H9 (cell line): ENCODE results near the gene LYRM1. TPM values are rescaled to one million over a fixed set of nuclear protein-coding genes. Genes with fewer than 3 reads are reported as not detected.

Experiments used
- DNase-seq: peaks from one replicate; pipeline ENCODE4 v3.0.0-alpha.2; 2017
- H2AFZ ChIP-seq: one replicate; pipeline ENCODE4 v1.6.1; 2013; ENCODE audit warnings: mild to moderate bottlenecking, low read length, control low read depth, moderate library complexity
- H2AK5ac ChIP-seq: 2 replicates; pipeline ENCODE4 v1.6.1; 2013; ENCODE audit warnings: low read length, control low read depth, mixed read lengths; ENCODE audit not compliant: insufficient read length
- H2BK120ac ChIP-seq: one replicate; pipeline ENCODE4 v1.6.1; 2013; ENCODE audit warnings: low read depth, mild to moderate bottlenecking, low read length, control low read depth, inconsistent platforms; ENCODE audit not compliant: poor library complexity, severe bottlenecking
- H2BK12ac ChIP-seq: 2 replicates; pipeline ENCODE4 v1.6.1; 2013; ENCODE audit warnings: low read length, control low read depth, mixed read lengths, low read depth; ENCODE audit not compliant: insufficient read length
- H2BK15ac ChIP-seq: 2 replicates; pipeline ENCODE4 v1.6.1; 2013; ENCODE audit warnings: low read depth, low read length, control low read depth
- H2BK20ac ChIP-seq: one replicate; pipeline ENCODE4 v1.6.1; 2013; ENCODE audit warnings: low read depth, mild to moderate bottlenecking, low read length, control low read depth, inconsistent platforms; ENCODE audit not compliant: poor library complexity, severe bottlenecking
- H2BK5ac ChIP-seq: 2 replicates; pipeline ENCODE4 v1.6.1; 2013; ENCODE audit warnings: low read length, control low read depth, mixed read lengths; ENCODE audit not compliant: insufficient read length
- H3K14ac ChIP-seq: 2 replicates; pipeline ENCODE4 v1.6.1; 2013; ENCODE audit warnings: low read length, control low read depth; ENCODE audit not compliant: insufficient read depth
- H3K18ac ChIP-seq: 2 replicates; pipeline ENCODE4 v1.6.1; 2013; ENCODE audit warnings: low read depth, mild to moderate bottlenecking, mixed read lengths, low read length, control low read depth; ENCODE audit not compliant: insufficient read length
- H3K23ac ChIP-seq: 2 replicates; pipeline ENCODE4 v1.6.1; 2013; ENCODE audit warnings: low read length, control low read depth, mixed read lengths, low read depth; ENCODE audit not compliant: insufficient read length
- H3K23me2 ChIP-seq: 2 replicates; pipeline ENCODE4 v1.6.1; 2013; ENCODE audit warnings: low read depth, mild to moderate bottlenecking, mixed read lengths, low read length, control low read depth; ENCODE audit not compliant: insufficient read length, poor library complexity, severe bottlenecking
- H3K27ac ChIP-seq: 2 replicates; pipeline ENCODE4 v1.5.1; 2013; ENCODE audit warnings: low read length, control low read depth, mixed read lengths, low read depth; ENCODE audit not compliant: insufficient read length
- H3K27me3 ChIP-seq: 2 replicates; pipeline ENCODE4 v1.6.1; 2013; ENCODE audit warnings: low read length, control low read depth, inconsistent platforms; ENCODE audit not compliant: insufficient read depth
- H3K4ac ChIP-seq: 2 replicates; pipeline ENCODE4 v1.6.1; 2013; ENCODE audit warnings: low read depth, mild to moderate bottlenecking, control low read depth, inconsistent platforms, low read length, moderate library complexity
- H3K4me1 ChIP-seq: 2 replicates; pipeline ENCODE4 v1.6.1; 2013; ENCODE audit warnings: low read length, control low read depth, inconsistent platforms; ENCODE audit not compliant: insufficient read depth
- H3K4me2 ChIP-seq: 2 replicates; pipeline ENCODE4 v1.6.1; 2013; ENCODE audit warnings: low read length, control low read depth, mixed read lengths; ENCODE audit not compliant: insufficient read length, insufficient read depth
- H3K56ac ChIP-seq: 2 replicates; pipeline ENCODE4 v1.6.1; 2013; ENCODE audit warnings: low read depth, mild to moderate bottlenecking, mixed read lengths, low read length, control low read depth; ENCODE audit not compliant: insufficient read length
- H3K79me1 ChIP-seq: 2 replicates; pipeline ENCODE4 v1.6.1; 2013; ENCODE audit warnings: low read depth, mild to moderate bottlenecking, moderate library complexity, low read length, control low read depth, inconsistent platforms; ENCODE audit not compliant: insufficient read depth, poor library complexity, severe bottlenecking
- H3K79me2 ChIP-seq: 2 replicates; pipeline ENCODE4 v1.6.1; 2013; ENCODE audit warnings: low read length, control low read depth, inconsistent platforms; ENCODE audit not compliant: insufficient read depth
- H3K9ac ChIP-seq: 2 replicates; pipeline ENCODE4 v1.6.1; 2013; ENCODE audit warnings: low read length, control low read depth, mixed read lengths; ENCODE audit not compliant: insufficient read length; ENCODE audit errors: extremely low read depth
- H3K9me3 ChIP-seq: one replicate; pipeline ENCODE4 v1.6.1; 2013; ENCODE audit warnings: low read depth, low read length, inconsistent platforms; ENCODE audit not compliant: control insufficient read depth
- H3T11ph ChIP-seq: one replicate; pipeline ENCODE4 v1.6.1; 2013; ENCODE audit warnings: mild to moderate bottlenecking, low read length, control low read depth, inconsistent platforms
- H4K20me1 ChIP-seq: one replicate; pipeline ENCODE4 v1.6.1; 2013; ENCODE audit not compliant: control insufficient read depth, insufficient read length, insufficient read depth
- H4K5ac ChIP-seq: 2 replicates; pipeline ENCODE4 v1.6.1; 2013; ENCODE audit warnings: low read depth, mild to moderate bottlenecking, mixed read lengths, low read length, control low read depth; ENCODE audit not compliant: insufficient read length
- H4K8ac ChIP-seq: replicated peaks from 2 replicates; pipeline ENCODE4 v1.6.1; 2013; ENCODE audit warnings: low read length, control low read depth, mixed read lengths, low read depth; ENCODE audit not compliant: insufficient read length
- H4K91ac ChIP-seq: 2 replicates; pipeline ENCODE4 v1.6.1; 2013; ENCODE audit warnings: low read depth, mild to moderate bottlenecking, moderate library complexity, mixed read lengths, low read length, control low read depth; ENCODE audit not compliant: insufficient read length
- H3K27ac Mint-ChIP-seq, 3 experiments: 2 replicates in 2 of 3; 3 replicates in 1 of 3; pipeline ENCODE4 v1.8.0; 2020 to 2021; ENCODE audit warnings: mixed read lengths in 3 of 3, mild to moderate bottlenecking in 1 of 3, moderate library complexity in 1 of 3
- H3K27me3 Mint-ChIP-seq: 2 replicates; pipeline ENCODE4 v1.8.0; 2021; ENCODE audit warnings: low read depth, mild to moderate bottlenecking, moderate library complexity, mixed read lengths
- H3K36me3 Mint-ChIP-seq, 3 experiments: 2 replicates in 2 of 3; 3 replicates in 1 of 3; pipeline ENCODE4 v1.8.0; 2020 to 2021; ENCODE audit warnings: low read depth in 3 of 3, mixed read lengths in 3 of 3; ENCODE audit not compliant: insufficient read depth in 1 of 3
- H3K4me1 Mint-ChIP-seq, 2 experiments: 2 replicates each; pipeline ENCODE4 v1.8.0; 2020; ENCODE audit warnings: mixed read lengths in 2 of 2
- H3K4me3 Mint-ChIP-seq, 2 experiments: 2 replicates in 1 of 2; 3 replicates in 1 of 2; pipeline ENCODE4 v1.8.0; 2020 to 2021; ENCODE audit warnings: mild to moderate bottlenecking in 2 of 2, mixed read lengths in 2 of 2, moderate library complexity in 1 of 2
- H3K9me3 Mint-ChIP-seq, 2 experiments: 2 replicates in 1 of 2; 3 replicates in 1 of 2; pipeline ENCODE4 v1.8.0; 2020; ENCODE audit warnings: mild to moderate bottlenecking in 2 of 2, mixed read lengths in 2 of 2, moderate library complexity in 1 of 2
- CTCF ChIP-seq: fragments of 200-600 bp; sonication (generic); conservative IDR thresholded peaks from 3 replicates; pipeline ENCODE4 v1.8.0; 2021; ENCODE audit warnings: antibody characterized with exemption, mild to moderate bottlenecking
- WGBS: extraction: QIAGEN DNeasy Blood & Tissue Kit; methylation state at CpG from one replicate; pipeline ENCODE4 v1.1.7; 2013; ENCODE audit warnings: missing lambda C conversion rate, low lambda C conversion rate, mixed read lengths; ENCODE audit not compliant: insufficient read length; ENCODE audit errors: extremely low coverage; 5-methylcytosine and 5-hydroxymethylcytosine counted together
- total RNA-seq: library from RNA; stranded (reverse); gene quantifications from 2 replicates; pipeline ENCODE4 v1.2.1, GENCODE V29; 2021

The LYRM1 gene
- total RNA-seq, 1 experiment from 2014 or later = 9.6 TPM

GRCh38 chr16:20851601-20852000 lies 49.0 kb upstream of the LYRM1 start:
- Histone ChIP-seq H4K91ac (no peak overlapping the region), H3K4ac (no peak overlapping the region), H3K9me3 (no peaks in the 10 kb centered on the region), H2BK12ac (no peak overlapping the region), H3K4me2 (no peak overlapping the region), H3K27me3 (no peaks in the 10 kb centered on the region; the same call in 1 of the 2 replicates), H2BK120ac (no peak overlapping the region), H3K79me2 (no peaks in the 10 kb centered on the region), H4K5ac (no peak overlapping the region), H3K56ac (no peak overlapping the region), H3K79me1 (no peaks in the 10 kb centered on the region), H4K20me1 (no peaks in the 10 kb centered on the region), H2BK20ac (no peak overlapping the region), H3K4me1 (no peaks in the 10 kb centered on the region; the same call in 1 of the 2 replicates), H4K8ac (no peak overlapping the region), H3K14ac (no peak overlapping the region), H3K23ac (no peak overlapping the region), H3T11ph (no peak overlapping the region), H2AK5ac (no peak overlapping the region), H3K9ac (no peak overlapping the region), H3K18ac (no peak overlapping the region), H2BK5ac (no peak overlapping the region), H3K27ac (no peak overlapping the region), H2AFZ (no peak overlapping the region), H2BK15ac (no peak overlapping the region), H3K23me2 (no peaks in the 10 kb centered on the region)
- peaks cover 2% of the 10 kb centered on the region in 2 experiments; a peak in 3 of 4 replicates for H3K4me1 Mint-ChIP-seq
- no peaks in the 10 kb centered on the region for H3K9me3 Mint-ChIP-seq
- no peak overlapping the region for H3K4me3 Mint-ChIP-seq
- H3K36me3 Mint-ChIP-seq = peaks cover 3 to 14% (median 5%) of the 10 kb centered on the region in 3 experiments; a peak in 3 of 7 replicates
- DNase-seq = no peak
- H3K27ac Mint-ChIP-seq = peak overlapping the region in 1 of 3 experiments; percentile 75; a peak in 1 of 7 replicates
- whole genome bisulfite sequencing = no CpG with 5 or more reads among the region's 2 CpGs
- no peaks in the 10 kb centered on the region for H3K27me3 Mint-ChIP-seq
- TF ChIP-seq CTCF = no peak
